Activated CD8-positive, alpha-beta T cell treated with anti-CD3 and anti-CD28 coated beads for 36 hours (primary cell): ENCODE measurements around the gene PSMB2. TPM values are rescaled to one million over a fixed set of nuclear protein-coding genes. Genes with fewer than 3 reads are reported as not detected.

Experiments used
- ATAC-seq: fragments of 200-7000 bp; cut with Tn5 transposase; one replicate; pipeline ENCODE4 v1.10.0; 2021; ENCODE audit warnings: mild to moderate bottlenecking, moderate library complexity
- CTCF ChIA-PET: fragments of 350-600 bp; sonication (Branson Sonifier 250); formaldehyde crosslinking; loops from one replicate; lab custom pipeline; 2021; ENCODE audit warnings: antibody characterized with exemption; lab: Charles Lee
- POLR2A ChIA-PET: fragments of 350-600 bp; sonication (Branson Sonifier 250); formaldehyde crosslinking; loops from one replicate; lab custom pipeline; 2021; ENCODE audit warnings: antibody characterized with exemption; lab: Charles Lee
- DNase-seq: peaks from one replicate; pipeline ENCODE4 v3.0.0-alpha.2; 2020
- H3K27ac Mint-ChIP-seq: one replicate; pipeline ENCODE4 v1.8.0; 2021; ENCODE audit warnings: mild to moderate bottlenecking, mixed read lengths
- H3K27me3 Mint-ChIP-seq: one replicate; pipeline ENCODE4 v1.8.0; 2021; ENCODE audit warnings: mixed read lengths
- H3K36me3 Mint-ChIP-seq: one replicate; pipeline ENCODE4 v1.8.0; 2021; ENCODE audit warnings: low read depth, mixed read lengths
- H3K4me1 Mint-ChIP-seq: one replicate; pipeline ENCODE4 v1.8.0; 2021; ENCODE audit warnings: low read depth, mixed read lengths
- H3K4me3 Mint-ChIP-seq: one replicate; pipeline ENCODE4 v1.8.0; 2021; ENCODE audit warnings: mild to moderate bottlenecking, moderate library complexity, mixed read lengths
- H3K9me3 Mint-ChIP-seq: one replicate; pipeline ENCODE4 v1.8.0; 2021; ENCODE audit warnings: mixed read lengths
- intact Hi-C: fragments of 100-400 bp; cut with micrococcal nuclease; formaldehyde crosslinking; loops from one replicate; pipeline ENCODE4 v1.10.0; 2022
- total RNA-seq, 2 experiments: library from RNA; stranded (reverse); gene quantifications; one replicate each; pipeline ENCODE4 v1.2.3, GENCODE V29; 2021
- TF ChIP-seq, protein P1 (sequence below): fragments of 200-600 bp; IDR thresholded peaks from one replicate; pipeline ENCODE4 v1.8.0; 2022; ENCODE audit warnings: antibody characterized with exemption, mild to moderate bottlenecking

The PSMB2 gene
- total RNA-seq, 2 experiments from 2014 or later: 92.9 to 94.2 TPM

- no peak overlapping the region for H3K4me3 Mint-ChIP-seq
- POLR2A ChIA-PET: no interaction called here
- peaks cover 7% of the 10 kb centered on the region for H3K4me1 Mint-ChIP-seq
- TF ChIP-seq, protein P1, sequence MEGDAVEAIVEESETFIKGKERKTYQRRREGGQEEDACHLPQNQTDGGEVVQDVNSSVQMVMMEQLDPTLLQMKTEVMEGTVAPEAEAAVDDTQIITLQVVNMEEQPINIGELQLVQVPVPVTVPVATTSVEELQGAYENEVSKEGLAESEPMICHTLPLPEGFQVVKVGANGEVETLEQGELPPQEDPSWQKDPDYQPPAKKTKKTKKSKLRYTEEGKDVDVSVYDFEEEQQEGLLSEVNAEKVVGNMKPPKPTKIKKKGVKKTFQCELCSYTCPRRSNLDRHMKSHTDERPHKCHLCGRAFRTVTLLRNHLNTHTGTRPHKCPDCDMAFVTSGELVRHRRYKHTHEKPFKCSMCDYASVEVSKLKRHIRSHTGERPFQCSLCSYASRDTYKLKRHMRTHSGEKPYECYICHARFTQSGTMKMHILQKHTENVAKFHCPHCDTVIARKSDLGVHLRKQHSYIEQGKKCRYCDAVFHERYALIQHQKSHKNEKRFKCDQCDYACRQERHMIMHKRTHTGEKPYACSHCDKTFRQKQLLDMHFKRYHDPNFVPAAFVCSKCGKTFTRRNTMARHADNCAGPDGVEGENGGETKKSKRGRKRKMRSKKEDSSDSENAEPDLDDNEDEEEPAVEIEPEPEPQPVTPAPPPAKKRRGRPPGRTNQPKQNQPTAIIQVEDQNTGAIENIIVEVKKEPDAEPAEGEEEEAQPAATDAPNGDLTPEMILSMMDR: no peak
- intact Hi-C loops: no loop called here
- no peak for DNase-seq
- CTCF ChIA-PET: no interaction called here
- H3K9me3 Mint-ChIP-seq: no peaks in the 10 kb centered on the region
- ATAC-seq: no peak
- peaks cover 6% of the 10 kb centered on the region for H3K36me3 Mint-ChIP-seq
- H3K27ac Mint-ChIP-seq: no peak overlapping the region
- no peaks in the 10 kb centered on the region for H3K27me3 Mint-ChIP-seq
Measured at GRCh38 chr1:35595684-35596083, 45.6 kb downstream of the PSMB2 start.

GRCh38 chr1:35594005-35594760 lies 47.1 kb downstream of the PSMB2 start:
- peaks cover 7% of the 10 kb centered on the region for H3K4me1 Mint-ChIP-seq
- H3K4me3 Mint-ChIP-seq: no peak overlapping the region
- no peak for ATAC-seq
- ChIA-PET CTCF (interaction anchor here (0.7 to 1.0 kb wide), 2 partner anchors 29 to 122 kb away, joined by 3 to 4 read pairs; no protein-coding TSS in a partner anchor), POLR2A (interaction anchor here (0.6 to 1.5 kb wide), 5 partner anchors 9 to 122 kb away, joined by 3 to 4 read pairs (median 3); no protein-coding TSS in a partner anchor)
- H3K9me3 Mint-ChIP-seq: no peaks in the 10 kb centered on the region
- H3K36me3 Mint-ChIP-seq: peaks cover 3% of the 10 kb centered on the region
- intact Hi-C loops: no loop called here
- H3K27me3 Mint-ChIP-seq: no peaks in the 10 kb centered on the region
- no peak for DNase-seq
- H3K27ac Mint-ChIP-seq: no peak overlapping the region
- TF ChIP-seq, protein P1: no peak

- no peaks in the 10 kb centered on the region for H3K27me3 Mint-ChIP-seq
- no peak overlapping the region for H3K4me3 Mint-ChIP-seq
- H3K36me3 Mint-ChIP-seq: peaks cover 3% of the 10 kb centered on the region
- intact Hi-C loops: no loop called here
- ATAC-seq (peak; percentile 76), DNase-seq (peak; percentile 35)
- POLR2A ChIA-PET: interaction anchor here (1.2 kb wide), 2 partner anchors 9 to 123 kb away, joined by 4 read pairs; no protein-coding TSS in a partner anchor
- peaks cover 7% of the 10 kb centered on the region for H3K4me1 Mint-ChIP-seq
- peak overlapping the region; percentile 47 for H3K27ac Mint-ChIP-seq
- CTCF ChIA-PET: no interaction called here
- no peaks in the 10 kb centered on the region for H3K9me3 Mint-ChIP-seq
- TF ChIP-seq, protein P1: no peak
Measured at GRCh38 chr1:35592991-35593769, 48.1 kb downstream of the PSMB2 start.

- Mint-ChIP-seq H3K36me3 (peaks cover 3% of the 10 kb centered on the region), H3K27me3 (no peaks in the 10 kb centered on the region), H3K4me3 (no peak overlapping the region), H3K9me3 (no peaks in the 10 kb centered on the region), H3K27ac (no peak overlapping the region), H3K4me1 (peaks cover 7% of the 10 kb centered on the region)
- DNase-seq (no peak), ATAC-seq (no peak)
- CTCF ChIA-PET: interaction anchor here (0.7 kb wide), 1 partner anchor 90 kb away, joined by 3 read pairs; no protein-coding TSS in a partner anchor
- intact Hi-C loops: no loop called here
- TF ChIP-seq, protein P1: no peak
- POLR2A ChIA-PET: no interaction called here
Measured at GRCh38 chr1:35591211-35591610, 50.1 kb downstream of the PSMB2 start.
